NOMO-1 (cell line): Measurements from ENCODE around the gene RAB33A.

ENCODE experiments used
- DNase-seq, 2 experiments: peaks; one replicate each; lab custom pipeline; 2025; ENCODE audit not compliant: unreplicated experiment in 2 of 2; lab: John Stamatoyannopoulos, UW

RAB33A gene

GRCh38 chrX:130171446-130172126 lies at the start of gene RAB33A:
TSS of gene RAB33A (plus strand) at chrX:130171962. CDS start at chrX:130172063, 101 bp downstream.
- DNase-seq: no peak

- no peak for DNase-seq
These were observed 47.2 kb upstream of the RAB33A start for GRCh38 chrX:130124577-130124976.

GRCh38 chrX:130125091-130125874 lies 46.5 kb upstream of the RAB33A start:
- DNase-seq: no peak

GRCh38 chrX:130130990-130131389 lies 40.8 kb upstream of the RAB33A start:
- no peak for DNase-seq

GRCh38 chrX:130136496-130136895 lies 35.3 kb upstream of the RAB33A start:
- DNase-seq: no peak

GRCh38 chrX:130136961-130137360 lies 34.8 kb upstream of the RAB33A start:
- DNase-seq: no peak

- no peak for DNase-seq
These were observed 32.1 kb upstream of the RAB33A start for GRCh38 chrX:130139474-130140201.

GRCh38 chrX:130144509-130144908 lies 27.3 kb upstream of the RAB33A start:
- no peak for DNase-seq

GRCh38 chrX:130145123-130145522 lies 26.6 kb upstream of the RAB33A start:
- no peak for DNase-seq

GRCh38 chrX:130147631-130148030 lies 24.1 kb upstream of the RAB33A start:
- peak in 1 of 2 experiments; percentile 25 for DNase-seq

- DNase-seq: no peak
These were observed 16.2 kb upstream of the RAB33A start for GRCh38 chrX:130155564-130155963.

GRCh38 chrX:130158311-130158710 lies 13.5 kb upstream of the RAB33A start:
- DNase-seq: no peak

- DNase-seq: no peak
These were observed 12.0 kb upstream of the RAB33A start for GRCh38 chrX:130159776-130160175.

GRCh38 chrX:130162094-130162735 lies 9.5 kb upstream of the RAB33A start:
- no peak for DNase-seq

- no peak for DNase-seq
These were observed 8.4 kb upstream of the RAB33A start for GRCh38 chrX:130163398-130163797.

GRCh38 chrX:130165181-130165702 lies 6.5 kb upstream of the RAB33A start:
- no peak for DNase-seq

- peak; percentile 80 to 82 for DNase-seq
These were observed 5.9 kb upstream of the RAB33A start, which contains the start of gene AIFM1 for GRCh38 chrX:130165703-130166502. TSS of gene AIFM1 (minus strand) at chrX:130165841. CDS start at chrX:130165656, 185 bp downstream.

GRCh38 chrX:130166503-130166777 lies 5.3 kb upstream of the RAB33A start:
- no peak for DNase-seq

GRCh38 chrX:130167040-130167439 lies 4.7 kb upstream of the RAB33A start:
- DNase-seq: no peak
